Activated naive CD4-positive, alpha-beta T cell treated with anti-CD3 and anti-CD28 coated beads, Interleukin-2, amount 10 ng/mL, durations not matched to agents 7 days and 5 days (primary cell): ENCODE data around the gene PAMR1.

ENCODE experiments used
- CTCF ChIA-PET: fragments of 350-600 bp; sonication (Branson Sonifier 250); formaldehyde crosslinking; loops from one replicate; lab custom pipeline; 2021; ENCODE audit warnings: antibody characterized with exemption; lab: Charles Lee
- DNase-seq: peaks from one replicate; pipeline ENCODE4 v3.0.0-alpha.2; 2020
- H3K27ac Mint-ChIP-seq: one replicate; pipeline ENCODE4 v1.8.0; 2021; ENCODE audit warnings: mild to moderate bottlenecking, moderate library complexity, mixed read lengths
- H3K27me3 Mint-ChIP-seq: one replicate; pipeline ENCODE4 v1.8.0; 2021; ENCODE audit warnings: mild to moderate bottlenecking, mixed read lengths
- H3K36me3 Mint-ChIP-seq: one replicate; pipeline ENCODE4 v1.8.0; 2021; ENCODE audit warnings: mixed read lengths
- H3K4me1 Mint-ChIP-seq: one replicate; pipeline ENCODE4 v1.8.0; 2021; ENCODE audit warnings: mixed read lengths
- H3K4me3 Mint-ChIP-seq: one replicate; pipeline ENCODE4 v1.8.0; 2021; ENCODE audit warnings: mild to moderate bottlenecking, moderate library complexity, mixed read lengths
- H3K9me3 Mint-ChIP-seq: one replicate; pipeline ENCODE4 v1.8.0; 2021; ENCODE audit warnings: mixed read lengths

PAMR1 gene

DNA sequence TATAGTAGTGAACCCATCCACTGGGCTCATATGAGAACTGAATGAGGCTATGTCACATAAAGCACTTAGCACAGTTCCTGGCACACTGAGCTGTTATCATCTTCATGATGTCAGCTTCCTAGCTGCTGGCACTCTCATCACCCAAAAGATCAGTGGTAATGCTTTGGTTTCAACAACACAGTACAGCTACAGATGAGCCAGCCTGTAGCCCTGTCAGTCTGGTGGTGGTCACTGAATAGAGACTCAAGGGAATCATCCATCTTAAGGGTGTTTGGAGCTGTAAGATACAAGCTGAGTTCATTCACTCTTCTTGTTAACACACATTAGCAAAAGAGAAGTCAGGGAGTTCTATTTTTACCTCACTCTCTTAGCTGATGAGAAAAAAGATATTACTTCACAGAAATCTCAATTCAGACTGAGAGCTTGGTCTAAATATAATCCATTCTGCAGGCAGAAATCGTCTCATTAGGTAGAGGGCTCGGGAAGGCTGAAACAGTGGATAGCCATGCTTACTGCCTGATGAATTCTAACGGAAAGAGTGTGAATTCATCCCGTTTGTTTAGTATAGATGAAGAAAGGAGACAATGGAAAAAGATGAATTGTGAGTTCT, 99.7 kb downstream of the PAMR1 start:
- Mint-ChIP-seq H3K9me3 (no peaks in the 10 kb centered on the region), H3K36me3 (no peaks in the 10 kb centered on the region), H3K27me3 (peaks cover 58% of the 10 kb centered on the region), H3K27ac (no peak overlapping the region), H3K4me3 (no peak overlapping the region), H3K4me1 (peaks cover 2% of the 10 kb centered on the region)
- CTCF ChIA-PET = no interaction called here
- no peak for DNase-seq

DNA sequence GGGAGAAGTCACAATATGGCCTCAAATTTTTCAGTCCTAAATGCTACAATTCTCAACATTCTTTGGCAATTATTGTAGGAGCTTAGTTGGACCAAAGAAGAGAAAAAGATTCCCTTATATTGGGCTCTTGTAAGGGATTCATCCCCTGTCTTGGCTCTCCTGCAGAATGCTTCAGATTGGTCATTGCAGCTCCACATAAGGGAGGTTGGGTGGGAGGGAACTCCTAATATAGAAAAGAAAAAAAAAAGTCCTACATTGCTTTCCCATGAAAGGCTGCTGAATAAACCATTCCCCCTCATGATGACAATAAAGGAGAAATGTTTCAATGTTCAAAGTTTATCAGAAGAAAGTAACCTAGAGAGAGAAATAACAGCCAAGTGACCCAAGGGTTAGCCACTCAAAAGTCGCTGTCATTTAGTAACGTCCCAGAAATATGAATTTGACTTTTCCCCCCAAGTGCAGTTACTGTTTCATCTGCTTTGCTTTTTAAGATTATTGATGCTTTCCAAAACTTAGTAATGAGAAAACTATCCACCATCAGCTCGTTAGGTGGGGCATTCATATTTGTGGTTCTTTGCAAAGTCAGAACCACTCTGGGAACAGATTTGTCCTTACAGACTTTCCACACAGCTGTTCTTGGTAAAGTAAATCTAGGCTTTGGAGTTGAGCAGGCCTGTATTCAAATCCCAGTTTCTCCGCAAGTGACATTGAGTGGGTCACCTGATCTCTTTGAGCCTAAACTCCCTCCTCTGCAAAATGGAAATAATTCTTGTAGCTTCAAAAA, 101.1 kb downstream of the PAMR1 start:
- H3K36me3 Mint-ChIP-seq = no peaks in the 10 kb centered on the region
- H3K27ac Mint-ChIP-seq = no peak overlapping the region
- no peak overlapping the region for H3K4me3 Mint-ChIP-seq
- H3K27me3 Mint-ChIP-seq = peaks cover 70% of the 10 kb centered on the region
- CTCF ChIA-PET = no interaction called here
- no peaks in the 10 kb centered on the region for H3K9me3 Mint-ChIP-seq
- peaks cover 10% of the 10 kb centered on the region for H3K4me1 Mint-ChIP-seq
- DNase-seq = no peak

DNA sequence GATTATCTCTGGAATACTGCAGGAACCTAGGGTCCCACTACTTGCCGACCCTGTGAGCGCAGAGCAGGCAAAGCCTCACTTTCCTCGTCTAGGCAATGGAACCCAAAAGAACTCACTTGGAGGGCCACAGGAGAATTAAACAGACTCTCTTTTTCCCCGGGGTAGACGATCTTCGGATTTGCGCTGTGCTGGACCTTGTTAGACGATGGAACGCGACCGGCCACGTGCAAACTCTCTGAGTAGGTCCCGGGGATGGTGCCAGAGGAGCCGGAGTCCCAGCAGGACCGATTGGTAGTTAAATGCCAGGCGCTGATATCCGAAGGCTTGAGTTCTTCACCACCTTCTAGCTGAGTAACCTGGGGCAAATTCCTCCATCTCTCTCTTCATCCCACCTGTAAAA, 105.0 kb downstream of the PAMR1 start:
- DNase-seq = no peak
- CTCF ChIA-PET = no interaction called here
- Mint-ChIP-seq H3K4me1 (peaks cover 16% of the 10 kb centered on the region), H3K9me3 (no peaks in the 10 kb centered on the region), H3K27ac (no peak overlapping the region), H3K4me3 (peak overlapping the region; percentile 23), H3K27me3 (peaks cover 84% of the 10 kb centered on the region), H3K36me3 (no peaks in the 10 kb centered on the region)

DNA sequence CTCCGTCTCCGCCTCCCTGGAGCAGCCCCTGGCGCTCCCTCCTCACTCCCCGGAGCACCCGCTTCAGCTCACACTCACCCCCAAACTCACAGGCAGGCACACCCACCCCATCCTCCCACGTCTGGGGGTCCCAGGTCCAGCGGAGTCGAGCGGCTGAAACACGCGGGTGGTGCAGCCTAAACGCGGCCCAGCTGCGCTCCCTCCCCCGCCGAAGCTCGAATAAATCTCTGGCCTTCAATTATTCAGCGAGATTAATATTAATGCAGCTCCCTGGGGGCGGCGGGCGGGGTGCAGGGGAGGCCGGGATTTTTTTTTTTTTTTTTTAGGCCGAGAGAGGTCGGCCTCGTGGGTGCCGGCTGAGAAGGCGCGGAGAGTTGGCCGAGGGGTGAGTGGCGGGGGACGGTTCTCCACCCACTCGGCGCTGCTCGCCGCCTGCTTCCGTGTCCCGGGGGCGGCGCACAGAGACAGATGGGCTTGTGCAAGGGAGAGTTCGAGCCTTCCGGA, 105.5 kb downstream of the PAMR1 start:
- H3K4me3 Mint-ChIP-seq = peak overlapping the region; percentile 41
- no peaks in the 10 kb centered on the region for H3K36me3 Mint-ChIP-seq
- peaks cover 16% of the 10 kb centered on the region for H3K4me1 Mint-ChIP-seq
- no peaks in the 10 kb centered on the region for H3K9me3 Mint-ChIP-seq
- peaks cover 89% of the 10 kb centered on the region for H3K27me3 Mint-ChIP-seq
- no peak overlapping the region for H3K27ac Mint-ChIP-seq
- no peak for DNase-seq
- CTCF ChIA-PET = no interaction called here

DNA sequence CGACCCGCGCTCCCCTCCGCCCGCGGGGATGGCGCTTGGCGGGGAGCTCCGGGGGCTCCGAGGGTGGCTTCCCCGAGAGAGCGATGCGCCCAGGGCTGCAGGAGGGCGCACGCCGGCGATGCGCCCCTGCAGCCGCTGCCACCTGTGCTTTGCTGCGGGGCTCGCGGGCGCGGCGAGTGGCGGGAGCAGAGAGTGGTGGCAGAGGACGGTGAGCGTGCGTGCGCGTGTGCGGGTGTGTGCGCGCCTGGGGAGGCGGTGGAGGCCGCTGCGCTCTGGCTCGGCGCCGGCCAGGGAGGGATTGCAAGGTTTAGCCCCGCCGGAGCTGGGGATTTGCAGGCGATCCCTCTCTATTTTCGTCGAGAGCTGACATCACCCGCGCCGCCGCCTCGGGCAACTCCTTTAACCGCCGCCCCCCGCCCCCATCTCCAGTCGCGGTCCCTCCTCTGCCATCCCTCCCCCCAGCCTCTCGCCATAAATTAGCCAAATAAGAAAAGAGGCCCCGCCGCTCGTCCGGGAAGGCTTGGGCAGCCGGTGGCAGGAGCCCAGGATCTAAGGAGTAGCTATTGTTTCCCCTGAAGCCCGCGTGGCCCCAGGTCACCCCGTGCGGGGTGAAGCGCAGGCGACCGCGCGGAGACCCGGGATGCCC, 106.1 kb downstream of the PAMR1 start, which contains the start of gene SLC1A2:
Gene SLC1A2 (minus strand): TSS at position 375 of the 646 bp plus-strand sequence. CDS start 592 bp downstream, outside the sequence.
- CTCF ChIA-PET = no interaction called here

DNA sequence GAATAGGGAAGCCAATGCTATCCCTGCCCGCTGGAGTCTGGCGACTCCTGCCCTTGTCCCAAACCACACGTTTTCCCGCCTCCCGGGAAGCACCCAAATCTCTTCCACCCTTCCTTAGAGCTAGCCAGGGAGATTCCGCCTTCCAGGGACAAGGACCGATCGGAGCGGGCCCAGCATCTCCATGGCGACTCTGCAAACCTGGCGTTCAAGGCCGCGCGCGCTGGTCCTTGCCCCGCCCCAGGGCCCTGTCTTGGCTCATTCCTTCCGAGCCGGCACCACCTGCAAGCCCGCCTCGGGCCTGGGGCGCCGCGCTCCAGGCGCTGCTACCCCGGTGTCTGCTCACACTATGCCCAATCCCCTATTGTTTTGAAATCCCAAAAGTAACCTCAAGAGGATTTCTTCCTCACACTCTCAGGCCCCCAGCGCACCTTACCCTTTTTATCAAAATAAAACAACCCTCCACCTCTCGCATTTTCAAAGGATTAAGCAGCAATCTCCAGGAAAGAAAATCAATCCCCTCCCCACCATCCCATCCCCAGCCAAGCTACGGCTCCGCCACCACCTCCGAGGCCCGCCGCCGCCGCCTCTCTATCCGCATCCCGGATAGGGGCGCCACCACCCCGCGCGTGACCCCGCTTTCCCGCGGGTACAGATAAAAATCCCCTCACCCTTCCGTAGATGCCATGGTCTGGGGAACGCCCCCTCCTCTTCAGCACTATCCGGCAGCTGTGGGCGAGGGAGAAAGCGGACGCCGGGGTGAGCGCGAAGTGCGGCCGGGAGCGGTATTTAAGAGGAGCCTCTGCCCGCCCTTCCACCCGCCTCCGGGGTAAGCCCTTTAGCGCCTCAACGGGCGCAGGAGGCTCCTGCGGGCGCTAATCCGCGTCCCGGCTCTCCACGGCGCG, 106.9 kb downstream of the PAMR1 start:
- H3K36me3 Mint-ChIP-seq = no peaks in the 10 kb centered on the region
- H3K27me3 Mint-ChIP-seq = peaks cover 97% of the 10 kb centered on the region
- no peak overlapping the region for H3K27ac Mint-ChIP-seq
- no peaks in the 10 kb centered on the region for H3K9me3 Mint-ChIP-seq
- H3K4me1 Mint-ChIP-seq = peaks cover 16% of the 10 kb centered on the region
- peak overlapping the region; percentile 60 for H3K4me3 Mint-ChIP-seq
- CTCF ChIA-PET = no interaction called here
- DNase-seq = peak; percentile 34

More for the DNA sequence above, 106.1 kb downstream of the PAMR1 start, which contains the start of gene SLC1A2:
- DNase-seq = peak; percentile 26
- H3K27ac Mint-ChIP-seq = no peak within 1 kb of the TSS
- peaks cover 16% of the 10 kb centered on the region for H3K4me1 Mint-ChIP-seq
- H3K9me3 Mint-ChIP-seq = no peaks in the 10 kb centered on the region
- H3K36me3 Mint-ChIP-seq = no peaks in the 10 kb centered on the region
- H3K27me3 Mint-ChIP-seq = peaks cover 95% of the 10 kb centered on the region
- H3K4me3 Mint-ChIP-seq = peak within 1 kb of the TSS; percentile 60

DNA sequence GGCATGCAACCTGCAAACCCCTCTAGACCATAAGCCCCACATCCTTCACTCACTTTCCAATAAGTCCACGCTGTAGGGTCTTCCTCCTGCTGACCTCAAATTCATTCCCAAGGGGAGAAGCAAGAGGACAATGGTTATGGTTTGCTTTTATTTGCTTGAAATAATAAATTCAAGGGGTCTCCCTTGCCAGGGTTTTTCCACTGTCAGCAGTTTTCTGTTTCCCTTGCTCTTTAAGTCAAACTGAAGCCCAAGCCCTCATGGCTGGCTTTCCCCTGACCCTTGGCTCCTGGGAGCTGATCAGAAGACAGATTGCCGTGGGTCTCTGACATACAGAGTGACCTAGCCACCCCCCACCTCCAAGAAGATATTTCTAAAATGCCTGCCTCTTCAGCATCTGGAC, 109.9 kb downstream of the PAMR1 start:
- CTCF ChIA-PET = interaction anchor here (0.9 to 1.6 kb wide), 3 partner anchors 21 to 496 kb away, joined by 3 read pairs; no protein-coding TSS in a partner anchor
- no peaks in the 10 kb centered on the region for H3K36me3 Mint-ChIP-seq
- H3K9me3 Mint-ChIP-seq = no peaks in the 10 kb centered on the region

DNA sequence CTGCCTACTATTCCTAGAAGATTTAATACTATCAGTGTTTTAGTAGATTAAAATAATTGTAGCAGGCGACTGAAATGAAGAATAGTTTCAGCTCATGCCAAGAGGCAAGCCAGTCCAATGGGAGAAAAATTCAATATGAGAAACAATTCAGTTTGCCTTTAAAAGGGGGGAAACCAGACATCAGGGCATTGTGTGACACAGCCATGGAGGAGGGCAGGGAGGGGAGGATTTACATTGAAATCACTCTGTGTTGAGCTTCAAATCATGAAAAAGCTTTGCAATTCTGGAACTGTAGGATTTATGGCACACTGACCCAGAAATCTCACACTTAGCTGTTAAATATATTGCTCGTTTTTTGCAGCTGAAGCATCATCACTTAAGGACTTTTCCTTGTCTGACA, 110.6 kb downstream of the PAMR1 start:
- no peak overlapping the region for H3K27ac Mint-ChIP-seq
- H3K4me3 Mint-ChIP-seq = no peak overlapping the region
- peaks cover 8% of the 10 kb centered on the region for H3K4me1 Mint-ChIP-seq
- H3K36me3 Mint-ChIP-seq = no peaks in the 10 kb centered on the region
- peaks cover 76% of the 10 kb centered on the region for H3K27me3 Mint-ChIP-seq
- no peaks in the 10 kb centered on the region for H3K9me3 Mint-ChIP-seq
- CTCF ChIA-PET = interaction anchor here (0.9 to 1.4 kb wide), 3 partner anchors 21 to 902 kb away, joined by 3 read pairs; no protein-coding TSS in a partner anchor
- no peak for DNase-seq

More for the DNA sequence above, 109.9 kb downstream of the PAMR1 start:
- Mint-ChIP-seq H3K4me3 (no peak overlapping the region), H3K27me3 (peaks cover 82% of the 10 kb centered on the region), H3K4me1 (peaks cover 13% of the 10 kb centered on the region), H3K27ac (no peak overlapping the region)
- DNase-seq = no peak

DNA sequence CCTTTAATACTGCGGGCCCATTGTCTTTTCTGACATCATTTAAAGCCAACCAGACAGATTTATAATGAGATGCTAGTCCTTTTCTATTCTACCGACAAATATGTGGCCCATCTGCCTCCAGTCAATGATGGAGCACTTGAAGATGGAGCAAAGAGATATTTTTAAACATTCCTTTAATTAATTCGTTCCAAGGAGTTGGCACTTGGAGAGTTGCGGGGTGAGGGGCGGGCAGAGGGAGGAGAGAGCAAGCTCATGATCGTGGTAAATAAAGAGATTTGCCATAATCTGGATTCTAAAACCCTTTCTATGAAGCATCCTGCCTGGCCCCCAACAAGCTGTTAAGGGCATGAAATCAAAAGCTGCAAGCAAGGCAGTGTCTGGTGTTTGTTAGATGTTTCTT, 111.1 kb downstream of the PAMR1 start:
- H3K36me3 Mint-ChIP-seq = no peaks in the 10 kb centered on the region
- H3K27me3 Mint-ChIP-seq = peaks cover 72% of the 10 kb centered on the region
- peaks cover 6% of the 10 kb centered on the region for H3K4me1 Mint-ChIP-seq
- H3K4me3 Mint-ChIP-seq = no peak overlapping the region
- H3K27ac Mint-ChIP-seq = no peak overlapping the region
- CTCF ChIA-PET = interaction anchor here (0.9 to 1.4 kb wide), 3 partner anchors 21 to 902 kb away, joined by 3 read pairs; no protein-coding TSS in a partner anchor
- H3K9me3 Mint-ChIP-seq = no peaks in the 10 kb centered on the region
- DNase-seq = no peak

DNA sequence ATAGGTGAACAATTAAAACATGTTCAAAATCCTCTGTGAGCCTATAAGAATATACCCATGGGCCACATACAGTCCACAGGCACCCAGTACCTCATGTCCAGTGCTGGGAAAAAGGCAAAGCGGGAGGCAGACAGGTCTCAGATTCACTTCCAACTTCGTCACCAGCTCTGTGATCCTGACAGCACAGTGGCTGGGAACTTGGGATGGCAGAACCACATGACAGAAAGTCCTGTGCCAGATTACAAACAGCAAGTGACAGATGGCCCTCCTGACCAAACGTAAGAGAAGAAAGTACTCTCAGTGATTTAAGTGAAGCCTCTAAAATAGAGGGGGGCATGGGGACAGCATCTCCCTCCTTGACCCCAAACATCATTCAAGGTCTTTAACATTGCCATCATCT, 111.8 kb downstream of the PAMR1 start:
- Mint-ChIP-seq H3K9me3 (no peaks in the 10 kb centered on the region), H3K27ac (no peak overlapping the region), H3K4me1 (peaks cover 5% of the 10 kb centered on the region), H3K36me3 (no peaks in the 10 kb centered on the region), H3K27me3 (peaks cover 65% of the 10 kb centered on the region), H3K4me3 (no peak overlapping the region)
- DNase-seq = no peak
- CTCF ChIA-PET = interaction anchor here (1.1 kb wide), 1 partner anchor 9 kb away, joined by 3 read pairs; no protein-coding TSS in a partner anchor

DNA sequence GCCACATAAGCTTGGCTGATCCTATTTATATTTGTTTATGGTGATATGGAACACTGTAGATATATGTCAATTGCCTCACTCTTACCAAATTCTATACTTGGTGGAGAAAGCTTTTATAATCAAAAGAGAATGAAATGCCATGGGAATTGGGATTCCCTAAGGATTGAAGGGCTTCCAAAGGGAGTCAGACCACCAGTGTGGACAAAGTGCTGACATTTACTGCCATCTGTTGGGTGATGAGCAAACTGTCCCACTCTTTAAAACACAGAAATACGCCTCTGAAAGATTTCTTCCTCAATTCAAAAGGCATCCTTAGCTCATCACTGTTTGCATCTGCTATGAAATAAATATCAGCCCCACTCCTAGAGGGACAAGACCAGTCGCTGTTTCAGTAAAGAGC, 113.1 kb downstream of the PAMR1 start:
- peaks cover 51% of the 10 kb centered on the region for H3K27me3 Mint-ChIP-seq
- H3K27ac Mint-ChIP-seq = no peak overlapping the region
- no peaks in the 10 kb centered on the region for H3K36me3 Mint-ChIP-seq
- no peaks in the 10 kb centered on the region for H3K9me3 Mint-ChIP-seq
- no peaks in the 10 kb centered on the region for H3K4me1 Mint-ChIP-seq
- CTCF ChIA-PET = interaction anchor here (0.6 to 1.3 kb wide), 4 partner anchors 99 to 489 kb away, joined by 3 to 4 read pairs (median 3); no protein-coding TSS in a partner anchor
- no peak overlapping the region for H3K4me3 Mint-ChIP-seq
- DNase-seq = no peak

DNA sequence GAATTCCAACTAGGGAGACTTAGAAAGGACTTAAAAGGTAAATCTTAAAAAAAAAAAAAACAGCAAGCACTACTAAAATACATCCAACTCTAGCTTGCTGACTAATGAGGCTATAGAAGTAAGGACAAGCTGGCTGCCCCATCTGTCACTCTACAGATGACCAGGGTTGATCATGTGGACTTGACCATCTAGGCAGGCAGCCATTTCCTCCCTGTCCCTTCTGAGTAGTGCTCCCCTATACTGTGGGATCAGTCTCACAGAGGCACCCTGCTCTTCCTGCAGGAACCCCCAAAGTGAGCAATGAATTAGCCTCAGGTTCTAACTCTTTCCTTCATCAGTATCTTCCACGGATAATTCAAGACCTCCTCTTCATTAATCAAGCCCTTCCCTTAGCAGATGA, 118.4 kb downstream of the PAMR1 start:
- CTCF ChIA-PET = no interaction called here
- DNase-seq = no peak
- H3K4me1 Mint-ChIP-seq = peaks cover 2% of the 10 kb centered on the region
- H3K36me3 Mint-ChIP-seq = no peaks in the 10 kb centered on the region
- no peaks in the 10 kb centered on the region for H3K9me3 Mint-ChIP-seq
- no peak overlapping the region for H3K4me3 Mint-ChIP-seq
- H3K27ac Mint-ChIP-seq = no peak overlapping the region
- H3K27me3 Mint-ChIP-seq = peaks cover 27% of the 10 kb centered on the region

DNA sequence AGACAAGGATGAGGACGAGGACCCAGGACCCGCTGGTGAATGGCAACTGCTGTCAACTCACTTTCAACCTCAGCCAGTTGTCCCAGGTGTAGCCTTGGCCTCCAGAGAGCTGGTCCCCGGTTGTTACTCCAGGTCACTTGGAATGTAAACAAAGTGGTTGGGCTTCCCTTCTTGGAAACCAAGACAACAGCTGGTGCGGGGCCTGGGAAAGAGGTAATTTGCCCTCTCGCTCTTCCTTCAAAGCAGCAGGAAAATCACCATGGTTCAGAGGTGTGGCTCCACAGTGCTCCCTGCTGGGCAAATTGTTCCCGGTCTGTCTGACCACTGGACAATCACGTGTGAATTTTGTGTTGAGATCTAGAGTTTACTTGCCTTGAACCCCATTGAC, 121.0 kb downstream of the PAMR1 start:
- no peaks in the 10 kb centered on the region for H3K9me3 Mint-ChIP-seq
- H3K4me1 Mint-ChIP-seq = peaks cover 2% of the 10 kb centered on the region
- H3K27ac Mint-ChIP-seq = no peak overlapping the region
- CTCF ChIA-PET = interaction anchor here (0.6 to 1.2 kb wide), 6 partner anchors 99 to 1043 kb away, joined by 3 to 4 read pairs (median 3); no protein-coding TSS in a partner anchor
- no peaks in the 10 kb centered on the region for H3K36me3 Mint-ChIP-seq
- H3K4me3 Mint-ChIP-seq = no peak overlapping the region
- no peak for DNase-seq
- peaks cover 17% of the 10 kb centered on the region for H3K27me3 Mint-ChIP-seq
